Iris pigment epithelial cell (primary cell): Measurements from ENCODE around the gene GOLGB1.
"Not testable (repeated sequence)": the region's sequence is repeated elsewhere in the genome, so short reads cannot be mapped to it uniquely, and the experiment has no call there.

Source experiments
- DNase-seq: peaks from one replicate; pipeline ENCODE4 v3.0.0-alpha.2; 2011; ENCODE audit warnings: low read depth

Gene GOLGB1

DNA sequence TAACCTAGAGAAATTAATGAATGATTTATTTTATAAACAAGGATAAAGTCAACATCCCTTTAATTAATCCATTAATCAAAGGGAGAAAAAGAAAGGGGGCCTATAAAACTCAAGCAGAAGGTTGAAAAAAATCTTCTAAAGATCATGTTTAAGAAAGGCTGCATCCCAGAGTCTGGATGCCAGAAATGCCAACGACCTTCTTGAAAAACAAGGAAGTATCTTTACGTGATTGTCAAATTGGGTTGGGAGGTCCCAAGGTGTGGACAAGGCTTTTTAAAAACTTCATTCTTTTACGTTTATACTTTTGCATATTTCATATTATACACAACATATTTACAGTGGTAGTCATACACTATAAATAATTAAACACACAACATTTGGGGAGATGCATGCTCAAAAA is 1.6 kb downstream of the GOLGB1 start:
- DNase-seq = no peak

DNA sequence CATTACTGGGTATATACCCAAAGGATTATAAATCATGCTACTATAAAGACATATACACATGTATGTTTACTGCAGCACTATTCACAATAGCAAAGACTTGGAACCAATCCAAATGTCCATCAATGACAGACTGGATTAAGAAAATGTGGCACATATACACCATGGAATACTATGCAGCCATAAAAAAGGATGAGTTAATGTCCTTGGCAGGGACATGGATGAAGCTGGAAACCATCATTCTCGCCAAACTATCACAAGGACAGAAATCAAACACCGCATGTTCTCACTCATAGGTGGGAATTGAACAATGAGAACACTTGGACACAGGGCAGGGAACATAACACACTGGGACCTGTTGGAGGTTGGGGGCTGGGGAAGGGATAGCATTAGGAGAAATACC is 6.4 kb downstream of the GOLGB1 start:
- DNase-seq = not testable (repeated sequence)

DNA sequence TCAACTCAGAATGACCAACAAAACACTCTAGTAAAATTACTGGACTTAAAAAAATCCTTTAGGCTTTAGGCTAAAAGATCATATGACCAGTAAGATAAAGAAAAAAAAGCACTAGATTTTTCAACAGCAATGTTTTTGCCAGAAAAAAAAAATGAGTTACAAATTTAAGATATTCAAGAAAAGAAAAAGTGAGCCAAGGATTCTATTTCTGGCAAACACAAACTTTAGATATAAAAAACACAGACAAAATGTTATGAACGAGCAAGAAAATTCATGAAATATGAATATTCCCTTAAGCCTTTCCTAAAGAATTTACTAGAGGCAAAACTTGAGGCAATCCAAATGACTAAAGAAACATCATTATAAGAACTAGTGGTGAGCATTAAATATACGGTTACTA is 8.6 kb downstream of the GOLGB1 start:
- no peak for DNase-seq

DNA sequence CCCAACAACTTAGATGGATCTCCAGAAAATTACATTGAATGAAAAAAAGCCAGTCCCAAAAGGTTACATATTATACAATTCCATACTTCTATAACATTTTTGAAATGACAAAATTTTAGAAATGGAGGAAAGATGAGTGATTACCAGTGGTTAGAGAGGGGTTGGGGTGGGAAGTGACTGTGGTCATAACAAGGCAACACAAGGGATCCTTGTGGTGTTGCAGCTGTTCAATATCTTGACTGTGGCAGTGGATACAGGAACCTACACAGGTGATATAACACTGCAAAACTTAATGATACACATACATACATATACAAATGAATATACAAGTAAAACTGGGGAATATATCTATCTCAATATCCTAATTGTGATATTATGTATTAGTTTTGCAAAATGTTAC is 9.6 kb downstream of the GOLGB1 start:
- DNase-seq = no peak

DNA sequence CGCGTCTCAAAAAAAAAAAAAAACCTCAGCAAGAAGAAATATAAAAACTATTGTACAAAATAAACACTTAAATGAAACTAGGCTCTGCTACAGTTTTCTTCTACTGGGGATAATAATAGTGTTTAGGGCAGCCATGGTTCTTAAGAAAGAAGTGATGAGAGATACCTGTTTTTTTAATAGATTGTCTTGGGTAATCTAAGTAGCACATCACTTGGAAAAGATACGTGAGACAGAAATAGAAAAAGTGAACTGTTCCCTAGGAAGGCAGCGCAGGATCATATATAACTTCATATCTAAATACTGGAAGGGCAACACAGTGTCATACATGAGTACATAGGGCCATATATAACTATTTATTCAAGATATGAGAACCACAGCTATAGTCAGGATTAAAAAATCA is 11.9 kb downstream of the GOLGB1 start:
- DNase-seq = no peak

DNA sequence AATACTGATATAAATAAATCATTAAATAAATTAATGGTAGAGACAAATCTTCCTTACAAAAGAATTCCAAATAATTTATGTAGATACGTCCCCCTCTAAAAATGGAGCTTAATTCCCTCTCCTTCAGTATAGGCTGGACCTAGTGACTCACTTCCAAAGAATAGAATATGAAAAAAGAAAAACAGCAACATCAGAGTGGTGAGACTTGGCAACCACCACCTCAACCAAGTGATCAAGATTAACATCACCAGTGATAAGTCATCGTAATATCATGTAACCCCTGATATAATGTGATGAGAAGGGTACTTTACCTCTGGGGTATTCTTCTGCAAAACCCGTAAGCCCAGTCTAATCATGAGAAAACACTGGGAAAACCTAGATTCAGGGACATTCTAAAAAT is 13.4 kb downstream of the GOLGB1 start:
- peak; percentile 74 for DNase-seq

DNA sequence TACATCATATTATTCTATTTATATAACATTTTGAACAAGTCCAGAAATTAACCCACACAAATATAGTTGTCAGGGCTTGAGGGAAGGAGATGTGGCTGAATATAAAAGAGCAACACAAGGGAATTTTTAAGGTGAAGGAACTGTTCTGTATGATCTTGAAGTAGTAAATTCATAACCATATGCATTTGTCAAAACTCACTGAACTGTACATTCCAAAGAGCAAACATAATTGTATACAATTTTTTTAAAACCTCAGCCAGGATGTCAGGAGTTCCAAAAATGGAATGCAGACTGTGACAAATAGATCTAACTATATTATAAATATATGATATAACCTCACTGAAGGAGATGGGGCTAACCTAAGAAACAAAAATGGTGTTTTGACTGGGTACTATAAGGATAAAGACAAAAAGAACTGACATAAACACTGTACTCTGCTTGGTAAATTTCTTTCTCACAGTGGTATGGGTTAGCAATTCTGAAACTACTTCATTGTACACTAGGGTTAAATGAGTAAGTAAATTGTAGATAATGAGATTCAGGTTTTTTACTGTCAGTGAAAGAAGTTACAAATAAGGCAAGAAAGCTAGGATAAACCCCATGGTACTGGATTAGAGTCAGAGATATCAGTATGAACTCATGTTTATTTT is 14.4 kb downstream of the GOLGB1 start:
- DNase-seq = peak; percentile 65

DNA sequence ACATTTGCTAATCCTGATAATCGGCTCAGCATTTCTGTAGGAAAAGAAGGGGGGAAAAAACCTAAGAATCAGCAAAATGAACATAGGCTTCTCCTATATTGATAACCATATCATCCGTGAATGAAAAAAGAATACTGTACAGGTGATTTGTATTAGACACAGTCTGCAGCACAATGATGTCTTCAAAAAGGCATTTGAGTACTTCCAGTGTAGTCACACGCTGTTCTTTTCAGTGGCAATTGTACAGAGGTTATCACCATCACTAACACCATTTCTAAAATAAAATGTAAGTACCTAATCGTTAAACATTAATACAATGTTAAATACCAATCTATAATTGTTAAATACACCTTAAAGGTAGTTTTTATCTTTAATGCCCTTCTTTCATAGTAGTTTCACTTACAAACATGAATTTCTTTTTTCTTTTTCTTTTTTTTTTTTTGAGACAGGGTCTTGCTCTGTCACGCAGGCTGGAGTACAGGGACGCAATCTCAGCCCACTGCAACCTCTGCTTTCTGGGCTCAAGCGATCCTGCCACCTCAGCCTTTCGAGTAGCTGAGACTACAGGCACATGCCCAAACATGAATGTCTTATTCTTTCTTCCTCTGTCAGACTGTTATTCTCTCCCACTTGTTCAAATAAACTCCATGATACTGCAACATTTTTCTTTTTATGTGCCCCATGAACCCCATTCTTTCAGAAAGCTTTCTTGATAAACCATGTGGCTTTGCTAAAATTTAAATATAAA is 18.4 kb downstream of the GOLGB1 start:
- DNase-seq = no peak

DNA sequence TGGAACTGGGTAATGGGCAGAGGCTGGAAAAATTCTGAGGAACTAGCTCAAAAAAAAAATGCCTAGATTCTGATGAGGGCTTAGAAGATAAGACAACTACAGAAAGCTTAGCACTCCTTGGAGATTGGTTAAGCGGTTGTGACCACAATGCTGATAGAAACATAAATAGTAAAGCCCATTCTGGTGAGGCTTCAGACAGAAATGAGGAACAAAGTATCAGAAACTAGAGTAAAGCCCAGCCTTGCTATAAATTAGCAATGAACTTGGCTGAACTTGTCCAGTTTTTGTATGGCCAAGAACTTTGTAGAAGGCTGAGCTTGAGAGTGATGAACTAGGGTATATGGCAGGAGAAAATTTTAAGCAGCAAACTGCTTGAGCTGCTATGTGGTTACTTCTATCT is 25.4 kb downstream of the GOLGB1 start:
- no peak for DNase-seq

DNA sequence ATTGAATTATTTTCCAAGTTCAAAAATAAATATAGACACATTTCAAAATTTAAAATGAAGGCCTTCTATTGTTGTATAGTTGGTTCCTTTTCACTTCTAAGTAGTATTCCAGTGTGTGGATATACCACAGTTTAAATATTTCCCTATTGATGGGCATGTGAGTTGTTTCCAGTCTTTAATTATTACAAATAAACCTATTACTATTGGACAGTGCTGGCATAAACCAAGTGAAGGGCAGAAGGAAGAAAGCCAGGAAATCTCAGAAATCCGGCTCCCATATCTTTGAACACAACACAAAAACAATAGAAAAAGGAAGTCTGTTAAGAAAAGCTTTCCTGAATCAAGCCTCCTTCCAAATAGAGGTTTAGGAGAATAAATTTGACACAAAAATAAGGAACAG is 26.1 kb downstream of the GOLGB1 start:
- no peak for DNase-seq

DNA sequence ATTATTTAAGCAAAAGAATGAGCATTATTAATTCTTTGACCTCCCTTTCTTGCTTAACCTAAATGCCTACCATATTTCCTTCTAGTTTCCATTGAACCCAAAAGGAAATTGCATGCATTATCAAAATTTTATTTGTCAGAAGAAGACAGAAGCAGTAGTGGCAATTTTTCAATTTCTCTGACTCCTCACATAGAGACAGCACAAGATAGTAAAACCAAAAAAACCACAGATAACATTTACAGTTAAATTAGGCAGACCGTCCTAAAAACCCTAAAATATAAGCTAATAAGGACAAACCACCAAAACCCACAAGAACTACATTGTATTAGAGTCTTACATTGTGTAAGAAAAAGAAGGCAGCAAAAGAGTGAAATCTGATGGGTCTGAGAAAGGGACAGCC is 27.1 kb downstream of the GOLGB1 start:
- DNase-seq = no peak

DNA sequence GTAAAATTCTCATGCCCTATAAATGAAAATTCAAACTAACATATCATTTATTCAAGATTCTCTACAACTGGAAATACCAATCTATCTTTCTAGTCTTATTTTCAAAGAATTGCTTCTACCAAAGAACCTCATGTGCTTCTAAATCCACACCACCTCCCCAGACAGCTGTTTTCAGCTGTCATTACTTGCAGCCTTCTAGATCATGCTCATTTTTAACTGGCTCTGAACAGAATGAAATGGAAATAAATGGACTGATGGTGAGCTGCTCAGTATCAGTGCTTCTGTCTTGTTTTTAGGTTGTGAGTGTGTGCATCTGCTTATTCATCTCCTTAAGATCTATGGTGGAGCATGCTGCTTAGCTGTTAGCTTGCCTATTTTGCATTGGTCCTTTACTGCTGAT is 29.4 kb downstream of the GOLGB1 start:
- no peak for DNase-seq

DNA sequence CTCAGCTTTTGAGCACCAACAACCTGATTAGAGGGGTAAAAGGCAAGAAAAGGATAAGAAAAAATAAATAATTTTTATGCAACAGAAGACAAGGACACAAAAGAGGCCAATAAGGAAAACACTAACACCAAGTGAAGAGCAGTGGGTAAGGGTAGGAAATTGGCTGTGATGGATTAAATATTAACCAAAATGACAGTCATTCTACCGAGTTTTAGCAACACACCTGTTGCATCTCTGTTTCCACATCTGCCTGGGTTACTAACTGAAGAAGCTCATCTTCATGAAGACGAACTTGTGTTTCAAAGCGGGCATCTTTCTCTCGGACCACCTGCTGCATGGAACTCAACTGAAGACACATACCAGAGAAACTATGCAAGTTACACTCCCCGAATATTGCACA is 30.1 kb downstream of the GOLGB1 start:
- DNase-seq = no peak

DNA sequence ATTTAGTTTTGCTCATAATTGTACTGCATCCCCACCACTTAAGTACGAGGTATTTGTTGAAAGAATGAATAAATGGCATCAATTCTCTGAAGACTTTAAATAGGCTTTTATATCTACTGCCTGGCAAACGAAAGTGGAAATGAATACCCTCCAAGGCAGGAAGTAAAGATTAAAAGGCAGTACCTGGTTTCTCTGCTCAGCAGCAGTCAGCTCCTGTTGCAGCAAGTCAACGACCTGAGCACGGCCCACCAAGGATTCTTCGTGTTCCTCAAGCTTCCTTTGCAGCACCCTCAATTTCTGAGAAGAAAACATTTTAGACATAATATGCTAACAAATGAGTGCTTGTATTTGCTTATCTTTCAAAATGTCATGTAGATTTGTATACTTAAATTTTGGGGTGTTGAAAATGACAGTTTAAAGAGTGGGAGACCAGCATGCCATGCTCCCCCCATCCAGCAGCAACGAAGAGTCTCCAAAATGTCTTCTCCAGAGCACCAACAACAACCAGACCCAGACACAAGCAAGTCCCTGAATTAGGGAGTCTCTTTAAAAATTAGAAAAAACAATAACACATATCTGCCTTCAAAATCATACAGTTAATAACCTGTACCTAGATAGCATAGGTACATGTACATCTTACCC is 31.2 kb downstream of the GOLGB1 start:
- DNase-seq = no peak

DNA sequence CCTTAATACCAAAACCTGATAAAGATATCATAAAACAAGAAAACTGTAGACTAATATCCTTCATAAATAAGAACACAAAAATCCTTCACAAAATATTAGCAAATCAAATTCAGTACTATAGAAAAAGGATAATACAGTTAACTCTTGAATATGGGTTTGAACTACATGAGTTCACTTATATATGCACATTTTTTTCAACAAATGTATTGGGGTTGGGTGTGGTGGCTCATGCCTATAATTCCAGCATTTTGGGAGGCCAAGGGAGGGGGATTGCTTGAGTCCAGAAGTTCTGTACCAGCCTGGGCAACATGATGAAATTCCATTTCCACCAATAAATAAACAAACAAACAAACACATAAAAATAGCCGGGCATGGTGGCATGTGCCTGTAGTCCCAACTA is 39.2 kb downstream of the GOLGB1 start:
- DNase-seq = no peak

DNA sequence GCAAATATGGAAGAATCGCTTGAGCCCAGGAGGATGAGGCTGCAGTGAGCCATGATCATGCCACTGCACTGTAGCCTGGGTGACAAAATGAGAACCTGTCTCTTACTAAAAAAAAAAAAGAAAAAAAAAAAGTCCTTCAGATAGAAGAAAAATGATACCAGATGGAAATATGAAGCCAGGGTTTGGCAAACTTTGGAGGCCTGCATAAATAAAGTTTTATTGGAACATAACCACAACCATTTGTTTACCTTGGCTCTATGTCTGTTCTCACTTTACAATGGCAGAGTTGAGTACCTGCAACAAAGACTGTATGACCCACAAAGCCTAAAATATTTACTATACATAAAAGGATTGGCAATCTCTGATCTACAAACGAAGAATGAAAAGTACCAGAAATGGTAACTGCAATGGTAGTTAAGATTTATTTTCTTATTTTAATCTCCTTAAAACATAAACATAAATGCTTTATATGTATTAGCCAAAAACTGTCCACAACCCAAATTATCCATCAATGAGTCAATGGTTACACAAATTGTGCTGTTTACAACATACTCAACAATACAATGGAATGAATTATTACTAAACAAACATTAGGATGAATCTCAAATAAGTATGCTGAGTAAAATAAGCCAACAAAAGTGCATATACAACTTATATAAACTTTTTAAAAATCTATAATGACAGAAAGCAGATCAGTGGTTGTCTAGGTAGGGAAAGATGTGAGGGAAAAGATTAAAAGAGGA is 41.8 kb downstream of the GOLGB1 start:
- no peak for DNase-seq

DNA sequence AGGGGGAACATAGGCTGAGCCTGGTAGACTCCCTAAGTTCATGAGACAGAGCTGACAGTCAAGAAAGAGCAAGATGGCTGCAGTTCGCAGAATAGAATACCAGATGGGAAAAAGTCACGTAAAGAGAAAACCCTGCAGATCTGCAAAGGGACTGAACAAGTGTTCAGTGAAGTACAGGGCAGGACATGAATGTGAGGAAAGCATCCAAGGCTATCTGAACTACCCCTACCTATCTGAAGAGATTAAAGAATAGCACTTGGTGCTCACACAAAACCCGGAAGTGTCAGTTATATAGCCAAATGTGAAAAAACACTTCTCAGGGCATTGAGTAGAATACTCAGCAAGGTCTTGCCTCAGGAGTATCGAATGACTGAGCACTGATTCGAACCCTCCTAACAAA is 44.0 kb downstream of the GOLGB1 start:
- DNase-seq = no peak

DNA sequence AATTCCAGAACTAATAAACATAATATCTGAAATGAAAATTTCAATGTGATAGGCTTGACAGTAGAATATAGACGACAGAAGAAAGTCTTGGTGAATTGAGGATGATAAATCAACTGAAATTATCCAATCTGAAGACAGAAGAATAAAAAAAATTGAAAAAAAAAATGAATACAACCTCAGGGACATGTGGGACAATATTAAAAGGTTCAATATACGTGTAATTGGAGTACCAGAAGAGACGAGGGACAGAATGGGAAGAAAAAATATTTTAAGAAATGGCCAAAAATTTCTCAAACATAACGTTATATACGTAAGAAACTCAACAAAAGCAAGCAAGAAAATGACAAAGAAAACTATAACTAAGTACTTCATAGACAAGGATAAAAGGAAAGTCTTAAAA is 45.6 kb downstream of the GOLGB1 start:
- no peak for DNase-seq

DNA sequence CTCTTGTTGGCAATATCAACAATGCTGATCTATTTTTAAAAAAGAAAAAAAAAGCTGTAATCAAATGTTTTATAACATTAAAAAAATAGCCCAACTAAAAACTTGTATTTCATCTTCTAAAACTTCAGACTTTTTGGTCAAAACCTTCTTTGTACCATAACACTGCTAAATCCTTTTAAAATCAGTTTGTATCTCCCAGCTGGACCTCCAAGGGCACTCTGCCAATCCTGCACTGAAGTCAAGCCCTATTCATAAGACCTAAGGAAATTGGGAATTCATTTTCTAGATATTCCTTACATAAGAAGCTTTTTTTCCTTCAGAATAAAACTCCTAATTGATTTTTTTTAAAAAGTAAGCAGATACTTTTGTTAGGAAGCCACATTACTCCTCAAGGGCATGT is 50.6 kb downstream of the GOLGB1 start:
- DNase-seq = no peak

DNA sequence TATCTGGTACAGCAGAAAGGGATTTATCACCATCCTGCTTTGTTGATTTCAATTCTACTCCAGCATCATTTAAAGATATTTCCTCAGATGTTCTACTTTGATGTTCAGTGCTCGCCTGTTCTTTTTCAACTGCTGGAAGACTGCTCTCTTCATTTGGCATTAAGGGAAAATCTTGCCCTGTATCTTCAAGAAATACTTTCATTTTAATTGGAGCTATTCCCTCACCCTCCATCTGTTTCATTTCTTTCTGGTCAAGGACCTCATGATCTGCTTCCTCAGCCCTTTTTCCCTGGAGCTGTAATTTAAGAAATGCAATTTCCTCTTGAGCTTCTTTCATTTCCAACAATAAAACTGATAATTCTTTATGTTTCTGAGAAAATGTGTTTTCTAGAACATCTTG is 51.1 kb downstream of the GOLGB1 start:
- DNase-seq = no peak

DNA sequence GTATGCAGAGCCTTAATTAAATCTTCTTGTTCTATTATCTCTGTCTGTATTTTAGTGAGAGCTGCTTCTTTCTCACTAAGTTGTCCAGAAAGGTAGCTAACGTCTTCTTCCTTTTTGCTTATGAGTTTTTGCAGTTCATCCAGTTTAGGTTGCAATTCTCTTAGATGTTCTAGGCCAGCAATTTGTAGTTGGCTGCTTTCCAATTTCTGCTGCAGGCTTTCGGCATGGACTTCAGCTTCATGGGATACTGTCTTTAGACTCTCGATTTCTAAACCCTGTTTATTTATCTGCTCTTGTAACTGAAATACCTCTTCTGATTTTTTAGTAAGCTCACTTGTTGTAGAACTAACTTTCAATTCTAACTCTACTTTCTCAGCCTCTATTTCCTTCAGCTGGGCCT is 53.4 kb downstream of the GOLGB1 start:
- DNase-seq = peak; percentile 39

DNA sequence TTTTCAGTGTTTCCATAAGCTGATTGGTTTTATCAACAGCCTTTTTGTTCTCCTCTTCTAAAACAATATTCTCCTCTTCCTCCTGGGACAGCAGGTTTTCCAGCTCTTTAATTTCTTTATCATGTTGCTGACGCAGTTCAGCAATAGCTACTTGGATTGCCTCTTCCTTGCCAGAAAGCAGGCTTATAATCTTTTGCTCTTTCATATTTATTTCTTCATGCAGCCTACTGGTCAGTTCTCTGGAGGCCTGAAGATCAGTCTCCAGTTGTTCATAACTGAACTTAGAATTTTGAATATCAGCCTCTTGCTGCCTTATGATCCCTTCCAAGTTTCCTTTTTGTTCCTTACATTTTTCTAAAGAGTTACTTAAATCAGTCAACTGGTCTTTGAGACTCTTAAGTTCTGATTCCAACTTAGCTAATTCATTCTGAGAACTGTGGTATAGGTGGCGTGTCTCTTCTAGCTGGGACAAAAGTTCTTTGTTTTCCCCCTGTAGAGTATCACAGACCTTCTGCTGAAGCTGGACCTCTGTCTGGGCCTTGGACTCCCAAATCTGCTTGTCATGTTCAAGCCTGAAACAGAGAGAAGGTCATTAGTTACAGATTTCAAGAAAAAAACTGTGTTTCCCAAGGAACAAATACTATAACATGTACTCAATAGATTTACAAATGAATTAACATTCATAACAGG is 57.4 kb downstream of the GOLGB1 start:
- DNase-seq = no peak
